GM12873 (cell line): ENCODE measurements around the gene NKX1-1.

ENCODE experiments used
- TF ChIP-seq, protein P1 (sequence below): IDR thresholded peaks from 2 replicates; pipeline ENCODE4 v1.5.1; 2012; ENCODE audit warnings: low read depth, mild to moderate bottlenecking, moderate library complexity, low read length, control low read depth; ENCODE audit not compliant: insufficient read depth; ENCODE audit errors: missing control alignments

Gene NKX1-1

DNA sequence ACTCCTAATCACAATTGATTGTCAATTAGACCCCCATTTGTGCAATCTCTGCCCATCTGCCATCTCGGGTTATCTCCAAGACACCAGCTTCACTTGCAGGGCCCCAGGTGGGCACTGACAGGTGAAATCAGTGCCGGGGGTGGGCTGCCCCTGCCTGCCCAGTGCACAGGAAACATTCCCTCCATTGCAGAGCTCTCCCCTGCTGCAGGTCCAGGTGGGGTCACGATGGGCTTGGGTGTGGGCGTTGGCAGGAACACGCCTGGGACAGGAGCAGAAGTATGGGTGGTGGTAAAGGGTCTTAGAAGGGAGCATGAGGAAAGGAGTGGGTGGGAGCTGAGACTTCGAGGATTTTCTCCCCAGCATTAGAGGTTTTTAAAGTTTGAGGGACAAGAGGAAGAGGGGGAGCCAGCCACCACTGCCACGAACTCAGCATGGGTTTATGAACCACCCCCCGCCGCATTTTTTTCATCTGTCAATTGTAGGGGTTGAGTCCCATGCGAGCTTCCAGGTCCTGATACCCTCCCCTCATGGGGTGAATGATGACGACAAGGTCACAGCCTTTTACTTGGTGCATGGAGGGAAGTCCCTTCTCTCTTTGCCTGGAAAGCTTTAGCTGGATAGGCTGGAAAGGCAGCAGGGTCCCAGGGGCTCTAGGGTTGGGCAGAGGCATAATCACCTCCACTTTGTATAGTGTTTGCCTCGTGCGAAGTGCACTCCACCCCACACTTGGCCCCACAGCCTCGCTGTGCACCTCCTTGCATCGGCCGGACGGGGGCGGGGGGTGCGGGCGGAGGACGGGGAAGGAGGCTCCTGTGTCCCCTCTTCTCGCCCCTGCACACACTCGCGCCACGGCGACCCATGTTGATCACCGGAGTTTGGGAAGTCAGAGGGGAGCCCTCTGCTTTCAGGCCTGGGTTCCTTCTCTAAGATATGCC is 3.5 kb upstream of the NKX1-1 start:
- TF ChIP-seq, protein P1, sequence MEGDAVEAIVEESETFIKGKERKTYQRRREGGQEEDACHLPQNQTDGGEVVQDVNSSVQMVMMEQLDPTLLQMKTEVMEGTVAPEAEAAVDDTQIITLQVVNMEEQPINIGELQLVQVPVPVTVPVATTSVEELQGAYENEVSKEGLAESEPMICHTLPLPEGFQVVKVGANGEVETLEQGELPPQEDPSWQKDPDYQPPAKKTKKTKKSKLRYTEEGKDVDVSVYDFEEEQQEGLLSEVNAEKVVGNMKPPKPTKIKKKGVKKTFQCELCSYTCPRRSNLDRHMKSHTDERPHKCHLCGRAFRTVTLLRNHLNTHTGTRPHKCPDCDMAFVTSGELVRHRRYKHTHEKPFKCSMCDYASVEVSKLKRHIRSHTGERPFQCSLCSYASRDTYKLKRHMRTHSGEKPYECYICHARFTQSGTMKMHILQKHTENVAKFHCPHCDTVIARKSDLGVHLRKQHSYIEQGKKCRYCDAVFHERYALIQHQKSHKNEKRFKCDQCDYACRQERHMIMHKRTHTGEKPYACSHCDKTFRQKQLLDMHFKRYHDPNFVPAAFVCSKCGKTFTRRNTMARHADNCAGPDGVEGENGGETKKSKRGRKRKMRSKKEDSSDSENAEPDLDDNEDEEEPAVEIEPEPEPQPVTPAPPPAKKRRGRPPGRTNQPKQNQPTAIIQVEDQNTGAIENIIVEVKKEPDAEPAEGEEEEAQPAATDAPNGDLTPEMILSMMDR: no peak

DNA sequence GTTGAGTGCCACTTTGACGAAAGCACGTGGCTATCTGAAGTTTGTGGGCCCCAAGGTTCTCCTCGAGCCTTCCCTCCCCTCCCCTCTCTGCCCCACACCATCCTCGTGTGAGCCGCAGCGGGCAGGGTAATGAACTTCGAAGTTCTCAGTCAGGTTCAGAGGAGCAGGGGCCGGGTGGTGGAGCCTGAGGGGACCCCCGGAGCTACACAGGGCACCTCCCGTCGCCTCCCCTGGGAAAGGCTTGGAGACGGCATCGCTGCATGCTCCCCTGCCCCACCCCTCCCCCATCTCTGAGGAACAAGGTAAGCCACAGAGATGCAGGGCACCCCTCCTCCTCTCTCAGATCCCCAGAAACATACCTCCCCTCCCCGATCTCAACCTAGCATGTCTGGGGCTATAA is 2.8 kb upstream of the NKX1-1 start:
- TF ChIP-seq, protein P1: no peak

DNA sequence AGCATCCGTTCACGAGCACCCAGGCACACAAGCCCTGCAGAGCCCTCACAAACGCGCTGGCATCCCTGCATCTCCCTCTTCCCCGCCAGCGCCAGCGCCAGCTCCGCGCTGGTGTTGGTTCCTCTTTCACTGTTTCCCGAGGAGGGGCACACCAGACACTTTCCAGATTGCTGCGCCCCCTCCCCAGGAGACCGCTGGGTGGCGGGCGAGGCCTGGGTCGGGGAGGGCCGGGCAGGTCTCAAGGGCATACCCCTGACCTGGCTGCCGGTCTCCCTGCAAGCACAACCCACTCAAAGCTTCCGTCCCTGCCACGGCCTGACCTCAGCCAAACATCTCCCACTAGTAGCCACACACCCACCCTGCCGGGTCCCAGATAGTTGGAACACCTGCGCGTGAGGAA is 2.2 kb upstream of the NKX1-1 start:
- TF ChIP-seq, protein P1: no peak

DNA sequence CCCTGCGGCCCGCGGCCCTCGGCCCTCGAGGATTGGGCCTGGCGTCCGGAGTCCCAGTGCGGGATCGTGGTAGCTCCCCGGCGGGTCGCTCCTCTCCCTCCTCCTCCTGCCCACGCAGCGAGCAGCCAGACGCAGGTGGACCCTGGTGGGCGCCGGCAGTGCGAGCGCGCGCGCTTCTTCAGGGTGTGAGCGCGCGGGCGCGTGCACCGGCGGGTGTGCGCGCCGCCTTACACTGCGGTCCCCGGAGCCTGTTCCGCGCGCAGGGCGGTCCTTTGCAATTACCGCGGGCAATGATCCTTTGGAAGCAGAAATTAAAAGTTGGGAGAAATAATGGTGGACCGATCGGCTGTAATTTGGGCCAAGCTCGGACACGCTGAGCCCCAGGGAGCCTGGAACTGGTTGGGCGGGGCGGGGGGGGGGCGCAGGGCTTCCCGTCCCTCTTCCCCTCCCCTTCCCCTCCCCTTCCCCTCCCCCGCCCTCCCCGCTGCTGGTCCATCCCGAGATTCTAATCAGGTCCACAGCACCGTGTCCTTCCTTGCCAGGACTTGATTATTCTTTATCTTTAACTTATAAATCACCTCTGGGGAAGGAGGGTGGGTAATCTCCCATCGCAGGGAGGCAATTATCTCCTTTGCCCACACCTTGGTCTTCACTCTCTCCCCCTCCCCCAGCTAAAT is 1.6 kb upstream of the NKX1-1 start:
- TF ChIP-seq, protein P1: no peak

DNA sequence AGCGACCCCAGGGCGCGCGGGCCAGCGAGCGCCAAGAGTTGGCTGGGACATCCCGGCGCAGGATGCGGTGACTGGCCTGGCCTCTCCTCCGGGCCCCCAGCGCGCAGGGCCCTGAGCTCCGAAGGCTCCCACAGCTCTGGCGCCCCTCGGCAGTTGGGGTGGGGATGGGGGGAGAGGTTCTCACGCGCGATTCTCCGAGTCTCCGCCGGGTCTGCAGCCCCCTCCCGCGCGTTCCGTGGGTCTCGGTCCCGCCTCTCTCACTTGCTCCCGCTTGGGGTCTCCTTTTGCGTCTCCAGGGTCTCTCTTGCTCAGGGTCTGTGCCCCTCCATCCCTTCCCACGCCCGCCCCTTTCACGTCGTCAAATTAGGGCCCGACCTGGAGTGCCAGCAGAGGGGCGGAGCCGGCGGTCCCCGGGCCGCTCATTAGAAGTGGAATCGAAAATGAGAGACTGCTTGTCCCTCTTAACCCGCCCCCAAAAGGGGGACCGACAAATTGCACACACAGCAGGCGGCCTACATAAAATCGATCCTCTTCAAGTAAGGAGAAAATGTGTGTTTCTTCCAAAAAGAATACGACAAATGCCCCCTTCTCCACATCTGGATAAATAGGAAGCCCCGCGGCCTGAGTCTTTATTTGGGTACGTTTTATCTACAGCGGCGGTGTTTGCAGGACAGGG is 877 bp upstream of the NKX1-1 start:
- TF ChIP-seq, protein P1: no peak

DNA sequence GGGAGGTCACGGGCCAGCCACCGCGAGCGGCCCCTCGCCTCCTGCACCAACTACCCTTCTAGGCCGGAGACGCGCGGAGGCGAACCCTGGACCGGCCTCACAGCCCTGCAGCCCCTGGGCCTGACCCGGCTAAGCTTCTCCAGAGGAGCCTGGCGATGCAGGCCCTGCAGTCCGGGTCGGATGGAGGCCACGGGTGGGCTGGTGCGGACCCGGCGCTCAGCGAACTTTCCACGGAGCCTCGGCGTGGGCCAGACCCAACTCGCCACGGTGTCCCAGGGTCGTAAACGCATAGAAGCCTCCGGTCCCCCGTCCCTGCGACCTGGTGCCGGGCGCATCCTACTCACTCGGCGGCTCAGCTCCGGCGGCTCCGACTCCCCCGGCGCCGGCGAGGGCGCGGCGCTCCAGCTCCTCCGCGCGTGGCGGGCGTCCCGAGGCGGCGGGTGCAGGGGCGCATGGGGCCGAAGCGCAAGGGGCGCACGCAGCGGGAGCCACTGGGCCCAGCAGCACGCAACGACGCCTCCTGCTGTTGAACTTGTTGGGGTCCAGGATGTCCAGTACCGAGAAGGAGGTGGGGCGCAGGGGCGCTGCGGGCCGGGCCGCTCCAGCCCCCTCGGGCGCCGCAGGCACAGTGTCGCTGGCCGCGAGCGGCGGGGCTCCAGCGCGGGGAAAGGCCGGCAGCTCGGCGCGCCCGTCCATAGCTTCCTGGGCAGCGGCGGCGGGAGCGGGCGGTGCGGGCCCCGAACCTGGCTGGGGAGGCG is 427 bp downstream of the NKX1-1 start:
- TF ChIP-seq, protein P1: no peak

DNA sequence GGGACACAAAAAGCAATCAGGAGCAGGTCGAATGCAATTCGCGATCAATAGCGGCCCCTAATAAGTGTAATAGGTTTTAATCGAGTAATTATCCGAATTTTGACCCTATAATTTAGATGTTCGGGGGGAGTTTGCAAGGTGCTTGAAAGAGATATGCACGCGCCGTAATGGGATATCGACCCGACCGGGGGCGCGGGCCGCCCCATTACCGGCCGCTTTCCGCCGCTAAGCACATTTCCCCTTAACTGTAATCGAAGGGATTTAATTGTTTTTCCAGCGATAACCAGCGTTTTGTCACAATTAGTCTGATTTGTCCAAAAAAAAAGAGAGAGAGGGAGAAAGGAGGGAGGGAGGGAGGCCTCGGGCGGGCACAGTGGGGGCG is 997 bp downstream of the NKX1-1 start:
- TF ChIP-seq, protein P1: no peak
